Measurements from ENCODE around the gene ZBTB46. TPM values are rescaled to one million over a fixed set of nuclear protein-coding genes. Genes with fewer than 3 reads are reported as not detected.
A peak's percentile ranks its signal among the peaks of the same experiment; 100 is the strongest.
"Not testable (repeated sequence)": the region's sequence is repeated elsewhere in the genome, so short reads cannot be mapped to it uniquely, and the experiment has no call there.

ZBTB46 gene
- total RNA-seq, 5 donors from 2014 or later (not counting 1 experiment from before 2014, with no cell fraction given) = 0.20 to 0.95 (median 0.30) TPM

- DNase-seq (no peak), ATAC-seq (replicated peaks in 1 of 4) (no peak)
- H3K36me3 Mint-ChIP-seq = peaks cover 9% of the 10 kb centered on the region
- Histone ChIP-seq H3K9me3 (no peaks in the 10 kb centered on the region), H3K27me3 (replicated peaks in 1 of 2; ENCODE audit: control insufficient read depth in 2 of 2, extremely low read depth in 1 of 2, insufficient read depth in 2 of 2, low read length in 1 of 2) (no peaks in the 10 kb centered on the region), H3K4me3 (ENCODE audit: control insufficient read depth in 1 of 2, extremely low read depth in 1 of 2, low read length in 1 of 2) (no peak overlapping the region), H3K4me1 (ENCODE audit: control insufficient read depth in 1 of 2, extremely low read depth in 1 of 2, insufficient read depth in 2 of 2, low read length in 2 of 2) (peaks cover 20 to 81% of the 10 kb centered on the region in 2 experiments), H3K27ac (ENCODE audit: low read length) (no peak overlapping the region), H3K36me3 (ENCODE audit: control insufficient read depth in 2 of 2, extremely low read depth in 1 of 2, insufficient read depth in 1 of 2, low read length in 1 of 2) (peaks cover 13 to 39% of the 10 kb centered on the region in 2 donors)
- peak overlapping the region; percentile 72 to 79 for H3K27ac Mint-ChIP-seq
- no peaks in the 10 kb centered on the region for H3K27me3 Mint-ChIP-seq
- H3K4me3 Mint-ChIP-seq = peak overlapping the region in 1 of 3 donors; percentile 44
- CTCF ChIA-PET = no interaction called here
- H3K4me1 Mint-ChIP-seq = peaks cover 26 to 29% (median 27%) of the 10 kb centered on the region in 3 donors
- H3K9me3 Mint-ChIP-seq = no peaks in the 10 kb centered on the region
- POLR2A ChIA-PET = no interaction called here
- 93% methylated on average over 22 of the region's 25 CpGs for WGBS (ENCODE audit: insufficient coverage)
Measured at GRCh38 chr20:63734111-63734945, 96.7 kb downstream of the ZBTB46 start.

- H3K27me3 Mint-ChIP-seq = no peaks in the 10 kb centered on the region
- Histone ChIP-seq H3K36me3 (ENCODE audit: control insufficient read depth in 2 of 2, extremely low read depth in 1 of 2, insufficient read depth in 1 of 2, low read length in 1 of 2) (peaks cover 11 to 35% of the 10 kb centered on the region in 2 donors), H3K4me3 (ENCODE audit: control insufficient read depth in 1 of 2, extremely low read depth in 1 of 2, low read length in 1 of 2) (no peak overlapping the region), H3K9me3 (no peaks in the 10 kb centered on the region), H3K27me3 (replicated peaks in 1 of 2; ENCODE audit: control insufficient read depth in 2 of 2, extremely low read depth in 1 of 2, insufficient read depth in 2 of 2, low read length in 1 of 2) (no peaks in the 10 kb centered on the region), H3K4me1 (ENCODE audit: control insufficient read depth in 1 of 2, extremely low read depth in 1 of 2, insufficient read depth in 2 of 2, low read length in 2 of 2) (peaks cover 17 to 81% of the 10 kb centered on the region in 2 experiments), H3K27ac (ENCODE audit: low read length) (no peak overlapping the region)
- no peaks in the 10 kb centered on the region for H3K9me3 Mint-ChIP-seq
- POLR2A ChIA-PET = no interaction called here
- no peak for ATAC-seq (replicated peaks in 1 of 4)
- H3K27ac Mint-ChIP-seq = peak overlapping the region; percentile 72 to 79
- peak overlapping the region in 1 of 3 donors; percentile 44 for H3K4me3 Mint-ChIP-seq
- H3K36me3 Mint-ChIP-seq = peaks cover 9% of the 10 kb centered on the region
- DNase-seq = no peak
- H3K4me1 Mint-ChIP-seq = peaks cover 27 to 35% (median 27%) of the 10 kb centered on the region in 3 donors
- WGBS (ENCODE audit: insufficient coverage) = 83% methylated on average over 9 of the region's 18 CpGs
- CTCF ChIA-PET = no interaction called here
Measured at GRCh38 chr20:63733579-63734081, 97.4 kb downstream of the ZBTB46 start.

- Histone ChIP-seq H3K27me3 (replicated peaks in 1 of 2; ENCODE audit: control insufficient read depth in 2 of 2, extremely low read depth in 1 of 2, insufficient read depth in 2 of 2, low read length in 1 of 2) (no peaks in the 10 kb centered on the region), H3K36me3 (ENCODE audit: control insufficient read depth in 2 of 2, extremely low read depth in 1 of 2, insufficient read depth in 1 of 2, low read length in 1 of 2) (peaks cover 7 to 30% of the 10 kb centered on the region in 2 donors), H3K4me3 (ENCODE audit: control insufficient read depth in 1 of 2, extremely low read depth in 1 of 2, low read length in 1 of 2) (no peak overlapping the region), H3K4me1 (ENCODE audit: control insufficient read depth in 1 of 2, extremely low read depth in 1 of 2, insufficient read depth in 2 of 2, low read length in 2 of 2) (peaks cover 18 to 81% of the 10 kb centered on the region in 2 experiments), H3K27ac (ENCODE audit: low read length) (no peak overlapping the region), H3K9me3 (no peaks in the 10 kb centered on the region)
- ATAC-seq (replicated peaks in 1 of 4) (no peak), DNase-seq (no peak)
- 96% methylated on average over 13 of the region's 13 CpGs for WGBS (ENCODE audit: insufficient coverage)
- Mint-ChIP-seq H3K4me1 (peaks cover 27 to 38% (median 30%) of the 10 kb centered on the region in 3 donors), H3K36me3 (peaks cover 9% of the 10 kb centered on the region), H3K27ac (peak overlapping the region in 1 of 2 donors; percentile 72), H3K4me3 (no peak overlapping the region), H3K9me3 (no peaks in the 10 kb centered on the region), H3K27me3 (no peaks in the 10 kb centered on the region)
- POLR2A ChIA-PET = no interaction called here
- CTCF ChIA-PET = no interaction called here
Measured at GRCh38 chr20:63733117-63733516, 97.9 kb downstream of the ZBTB46 start.

GRCh38 chr20:63732118-63733095 lies 98.7 kb downstream of the ZBTB46 start:
- Mint-ChIP-seq H3K4me3 (no peak overlapping the region), H3K36me3 (peaks cover 9% of the 10 kb centered on the region), H3K27ac (no peak overlapping the region), H3K4me1 (peaks cover 27 to 45% (median 37%) of the 10 kb centered on the region in 3 donors), H3K9me3 (no peaks in the 10 kb centered on the region), H3K27me3 (no peaks in the 10 kb centered on the region)
- H3K4me1 ChIP-seq (ENCODE audit: control insufficient read depth in 1 of 2, extremely low read depth in 1 of 2, insufficient read depth in 2 of 2, low read length in 2 of 2) = peaks cover 22 to 86% of the 10 kb centered on the region in 2 experiments
- no peak overlapping the region for H3K27ac ChIP-seq (ENCODE audit: low read length)
- no peaks in the 10 kb centered on the region for H3K9me3 ChIP-seq
- ChIA-PET POLR2A (no interaction called here), CTCF (no interaction called here)
- H3K27me3 ChIP-seq (replicated peaks in 1 of 2; ENCODE audit: control insufficient read depth in 2 of 2, extremely low read depth in 1 of 2, insufficient read depth in 2 of 2, low read length in 1 of 2) = no peaks in the 10 kb centered on the region
- ATAC-seq (replicated peaks in 1 of 4) = no peak
- WGBS (ENCODE audit: insufficient coverage) = 94% methylated on average over 30 of the region's 38 CpGs
- DNase-seq = no peak
- H3K4me3 ChIP-seq (ENCODE audit: control insufficient read depth in 1 of 2, extremely low read depth in 1 of 2, low read length in 1 of 2) = no peak overlapping the region
- peaks cover 7 to 28% of the 10 kb centered on the region in 2 donors for H3K36me3 ChIP-seq (ENCODE audit: control insufficient read depth in 2 of 2, extremely low read depth in 1 of 2, insufficient read depth in 1 of 2, low read length in 1 of 2)

GRCh38 chr20:63731410-63731809 lies 99.7 kb downstream of the ZBTB46 start:
- H3K4me1 Mint-ChIP-seq = peaks cover 24 to 50% (median 41%) of the 10 kb centered on the region in 3 donors

GRCh38 chr20:63730189-63730733 lies 100.8 kb downstream of the ZBTB46 start:
- Histone ChIP-seq H3K36me3 (ENCODE audit: control insufficient read depth in 2 of 2, extremely low read depth in 1 of 2, insufficient read depth in 1 of 2, low read length in 1 of 2) (peaks cover 2 to 26% of the 10 kb centered on the region in 2 donors), H3K27ac (ENCODE audit: low read length) (peak overlapping the region; percentile 61), H3K4me1 (ENCODE audit: control insufficient read depth in 1 of 2, extremely low read depth in 1 of 2, insufficient read depth in 2 of 2, low read length in 2 of 2) (peaks cover 18 to 82% of the 10 kb centered on the region in 2 experiments), H3K4me3 (ENCODE audit: control insufficient read depth in 1 of 2, extremely low read depth in 1 of 2, low read length in 1 of 2) (peak overlapping the region in 1 of 2 donors; percentile 5)
- Mint-ChIP-seq H3K36me3 (peaks cover 16% of the 10 kb centered on the region), H3K4me1 (peaks cover 12 to 41% (median 34%) of the 10 kb centered on the region in 3 donors)
- H3K9me3 ChIP-seq; CTCF ChIA-PET; H3K27ac Mint-ChIP-seq; DNase-seq; H3K27me3 ChIP-seq (replicated peaks in 1 of 2; ENCODE audit: control insufficient read depth in 2 of 2, extremely low read depth in 1 of 2, insufficient read depth in 2 of 2, low read length in 1 of 2); H3K27me3 Mint-ChIP-seq; H3K4me3 Mint-ChIP-seq; POLR2A ChIA-PET; H3K9me3 Mint-ChIP-seq: not testable (repeated sequence)
- peak in 1 of 4 experiments; percentile 2 for ATAC-seq (replicated peaks in 1 of 4)
- 38% methylated on average over 14 of the region's 18 CpGs for WGBS (ENCODE audit: insufficient coverage)

More at GRCh38 chr20:63731410-63731809, 99.7 kb downstream of the ZBTB46 start:
- ATAC-seq (replicated peaks in 1 of 4) (no peak), DNase-seq (no peak)
- H3K27ac ChIP-seq (ENCODE audit: low read length) = no peak overlapping the region
- H3K9me3 ChIP-seq = no peaks in the 10 kb centered on the region
- peaks cover 23 to 92% of the 10 kb centered on the region in 2 experiments for H3K4me1 ChIP-seq (ENCODE audit: control insufficient read depth in 1 of 2, extremely low read depth in 1 of 2, insufficient read depth in 2 of 2, low read length in 2 of 2)
- Mint-ChIP-seq H3K27me3 (no peaks in the 10 kb centered on the region), H3K9me3 (peaks cover 0 to 2% (median 0%) of the 10 kb centered on the region in 3 donors), H3K27ac (no peak overlapping the region), H3K4me3 (no peak overlapping the region), H3K36me3 (peaks cover 13% of the 10 kb centered on the region)
- H3K4me3 ChIP-seq (ENCODE audit: control insufficient read depth in 1 of 2, extremely low read depth in 1 of 2, low read length in 1 of 2) = no peak overlapping the region
- H3K36me3 ChIP-seq (ENCODE audit: control insufficient read depth in 2 of 2, extremely low read depth in 1 of 2, insufficient read depth in 1 of 2, low read length in 1 of 2) = peaks cover 7 to 31% of the 10 kb centered on the region in 2 donors
- CTCF ChIA-PET = no interaction called here
- POLR2A ChIA-PET = no interaction called here
- no peaks in the 10 kb centered on the region for H3K27me3 ChIP-seq (replicated peaks in 1 of 2; ENCODE audit: control insufficient read depth in 2 of 2, extremely low read depth in 1 of 2, insufficient read depth in 2 of 2, low read length in 1 of 2)
- 65% methylated on average over 3 of the region's 5 CpGs for WGBS (ENCODE audit: insufficient coverage)
